ENCODE results near the gene CLEC4A.
"Not testable (repeated sequence)": the region's sequence is repeated elsewhere in the genome, so short reads cannot be mapped to it uniquely, and the experiment has no call there.

Gene CLEC4A

DNA sequence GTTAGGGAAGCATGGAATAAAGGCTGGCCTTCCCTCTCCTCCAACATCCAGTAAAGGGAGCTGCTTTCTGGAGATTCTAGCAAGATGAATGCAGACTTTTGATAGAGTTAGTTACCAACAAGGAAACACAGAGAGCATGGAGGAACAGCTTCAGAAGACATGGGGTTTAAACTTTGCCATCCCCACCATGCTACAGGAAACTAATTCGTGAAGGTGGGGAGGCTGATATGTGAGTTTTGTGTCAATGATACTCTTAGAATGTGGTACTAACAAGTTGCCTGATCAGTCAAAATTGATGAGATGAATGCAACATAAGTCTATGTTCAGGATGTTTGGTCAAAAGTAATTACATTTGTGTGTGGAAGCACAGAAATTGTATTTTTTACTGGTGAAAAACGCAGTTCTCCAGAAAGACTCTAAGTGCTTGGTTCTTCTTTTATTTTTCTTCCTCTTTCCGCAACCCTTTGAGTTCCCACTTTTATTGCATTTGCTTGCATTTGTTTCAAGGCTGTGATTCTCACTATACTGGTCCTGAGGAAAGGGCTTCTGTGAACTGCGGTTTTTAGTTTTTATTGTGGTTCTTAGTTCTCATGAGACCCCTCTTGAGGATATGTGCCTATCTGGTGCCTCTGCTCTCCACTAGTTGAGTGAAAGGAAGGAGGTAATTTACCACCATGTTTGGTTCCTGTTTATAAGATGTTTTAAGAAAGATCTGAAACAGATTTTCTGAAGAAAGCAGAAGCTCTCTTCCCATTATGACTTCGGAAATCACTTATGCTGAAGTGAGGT, at the start of gene CLEC4A:
CLEC4A (plus strand) TSS at position 494 of the 789 bp plus-strand sequence; CDS start at position 756, 262 bp downstream.
- no peak for DNase-seq

GRCh38 chr12:8075935-8076334, 47.5 kb upstream of the CLEC4A start:
- no peak for DNase-seq

GRCh38 chr12:8076366-8076765, 47.1 kb upstream of the CLEC4A start:
- DNase-seq: no peak

- DNase-seq: no peak
Measured at GRCh38 chr12:8077207-8077606, 46.2 kb upstream of the CLEC4A start.

DNA sequence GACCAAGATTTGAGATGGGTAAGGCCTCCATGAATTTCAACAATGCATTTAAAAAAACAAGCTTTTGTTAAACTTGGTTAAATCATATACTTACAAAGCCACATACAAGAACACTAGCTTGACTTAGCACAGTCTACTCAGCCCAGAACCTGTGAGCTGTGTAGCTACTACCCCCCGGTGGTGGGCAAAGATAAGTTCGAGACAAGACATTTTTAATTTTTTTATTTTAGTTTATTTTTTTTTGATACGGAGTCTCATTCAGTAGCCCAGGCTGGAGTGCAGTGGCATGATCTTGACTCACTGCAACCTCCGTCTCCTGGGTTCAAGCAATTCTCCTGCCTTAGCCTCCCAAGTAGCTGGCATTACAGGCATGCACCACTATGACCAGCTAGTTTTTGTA, 45.0 kb upstream of the CLEC4A start:
- peak; percentile 14 to 70 for DNase-seq

- DNase-seq: no peak
Measured at GRCh38 chr12:8078916-8079315, 44.5 kb upstream of the CLEC4A start.

DNA sequence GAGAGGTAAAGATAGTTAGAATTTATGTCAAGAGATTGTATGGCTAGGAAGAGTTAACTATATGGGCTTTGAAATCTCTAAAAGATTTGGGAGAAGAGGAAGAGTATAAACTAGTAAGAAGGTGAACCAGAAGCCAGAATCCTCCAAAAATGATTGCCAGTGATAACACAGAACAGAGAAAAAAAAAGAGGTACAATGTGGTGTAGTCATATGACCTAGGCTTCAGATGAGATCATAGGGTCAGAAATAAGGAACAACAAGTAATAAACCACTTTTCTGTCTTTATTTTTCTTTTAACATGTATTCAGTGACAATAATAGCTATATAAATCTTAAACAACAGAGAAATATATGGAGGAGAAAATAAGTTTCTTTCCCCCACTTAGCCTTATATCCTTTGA, 43.3 kb upstream of the CLEC4A start:
- no peak for DNase-seq

- DNase-seq: peak; percentile 8 to 36
Measured at GRCh38 chr12:8081251-8081920, 42.0 kb upstream of the CLEC4A start.

GRCh38 chr12:8082808-8083100, 40.7 kb upstream of the CLEC4A start:
- DNase-seq: no peak

- not testable (repeated sequence) for DNase-seq
Measured at GRCh38 chr12:8084351-8084750, 39.1 kb upstream of the CLEC4A start.

GRCh38 chr12:8087666-8088065, 35.8 kb upstream of the CLEC4A start:
- DNase-seq: no peak

DNA sequence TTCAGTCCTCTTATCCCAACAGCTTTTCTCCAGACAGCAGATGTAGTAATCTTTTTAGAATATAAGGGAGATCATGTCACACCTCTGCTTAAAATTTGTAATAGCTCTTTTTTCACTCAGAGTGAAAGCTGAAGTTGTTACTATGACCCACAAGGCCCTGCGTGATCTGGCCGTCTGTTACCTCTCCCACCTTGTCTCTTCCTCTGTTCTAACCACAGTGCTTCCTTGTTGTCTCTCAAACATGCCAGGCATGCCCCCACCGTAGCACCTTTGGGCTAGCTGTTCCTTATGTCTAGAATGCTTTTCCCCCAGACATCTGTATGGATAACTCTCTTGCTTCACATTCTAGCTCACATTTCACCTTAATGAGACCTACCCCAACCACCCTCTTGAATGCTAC, 34.8 kb upstream of the CLEC4A start:
- DNase-seq: no peak

DNA sequence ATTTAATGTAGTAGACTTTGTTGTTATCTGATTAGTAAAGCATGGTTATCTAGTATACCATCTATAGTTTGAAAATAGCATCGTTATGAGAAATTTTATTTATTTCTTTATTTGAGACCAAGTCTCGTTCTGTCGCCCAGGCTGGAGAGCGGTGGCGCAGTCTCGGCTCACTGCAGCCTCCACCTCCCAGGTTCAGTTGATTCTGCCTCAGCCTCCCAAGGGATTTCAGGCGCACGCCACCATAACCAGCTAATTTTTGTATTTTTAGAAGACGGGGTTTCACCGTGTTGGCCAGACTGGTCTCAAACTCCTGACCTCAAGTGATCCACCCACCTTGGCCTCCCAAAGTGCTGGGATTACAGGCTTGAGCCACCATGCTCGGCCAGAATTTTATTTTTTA, 34.1 kb upstream of the CLEC4A start:
- not testable (repeated sequence) for DNase-seq

DNA sequence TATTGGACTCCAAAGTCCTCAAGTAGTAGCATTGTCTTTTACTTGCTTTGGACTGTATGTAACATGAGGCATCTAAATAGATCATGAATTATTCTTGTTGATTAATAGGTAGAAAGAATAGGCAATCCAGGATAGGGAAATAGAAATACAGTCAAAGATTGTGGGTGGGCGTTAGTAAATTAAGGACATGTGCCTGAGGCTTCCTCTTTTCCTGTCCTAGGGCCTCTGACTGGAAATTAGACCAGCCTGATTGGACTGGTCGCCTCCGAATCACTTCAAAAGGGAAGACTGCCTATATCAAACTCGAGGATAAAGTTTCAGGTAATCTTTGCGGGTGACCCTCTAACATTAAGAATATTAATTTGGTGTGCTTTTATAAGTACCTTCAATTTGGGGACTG, 33.7 kb upstream of the CLEC4A start:
- DNase-seq: no peak

- DNase-seq: no peak
Measured at GRCh38 chr12:8093291-8093690, 30.1 kb upstream of the CLEC4A start.

DNA sequence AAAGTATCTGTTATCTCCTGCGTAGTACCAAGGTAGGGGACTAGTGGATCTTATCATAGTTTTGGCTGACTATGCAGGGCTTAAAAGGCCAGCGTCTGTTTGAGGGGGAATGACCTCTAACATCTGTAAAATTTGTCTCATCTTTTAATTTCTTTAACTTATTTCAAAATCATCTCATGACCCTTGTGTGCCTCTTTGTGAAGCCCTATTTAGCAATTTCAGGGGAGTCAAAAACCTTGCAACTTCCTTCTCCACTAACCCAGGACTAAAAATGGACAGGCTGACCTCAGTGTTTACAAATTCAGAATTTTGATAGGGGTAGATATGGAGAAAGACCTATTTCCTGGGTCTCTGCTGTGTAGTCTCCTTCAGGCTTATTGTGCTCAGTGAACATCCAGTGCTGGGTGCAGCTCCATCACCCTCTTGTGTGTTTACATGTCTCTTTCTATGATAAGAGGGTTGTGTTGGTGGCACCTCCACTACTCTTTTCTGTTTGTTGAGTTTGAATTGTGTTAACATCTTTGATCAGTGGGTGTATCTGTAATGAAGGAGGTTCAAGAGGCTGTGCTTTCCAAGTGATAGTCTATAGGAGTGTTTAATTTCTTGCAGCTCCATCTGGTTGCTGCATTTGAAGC, 27.0 kb upstream of the CLEC4A start:
- DNase-seq: no peak

GRCh38 chr12:8099235-8099634, 24.2 kb upstream of the CLEC4A start:
- no peak for DNase-seq

DNA sequence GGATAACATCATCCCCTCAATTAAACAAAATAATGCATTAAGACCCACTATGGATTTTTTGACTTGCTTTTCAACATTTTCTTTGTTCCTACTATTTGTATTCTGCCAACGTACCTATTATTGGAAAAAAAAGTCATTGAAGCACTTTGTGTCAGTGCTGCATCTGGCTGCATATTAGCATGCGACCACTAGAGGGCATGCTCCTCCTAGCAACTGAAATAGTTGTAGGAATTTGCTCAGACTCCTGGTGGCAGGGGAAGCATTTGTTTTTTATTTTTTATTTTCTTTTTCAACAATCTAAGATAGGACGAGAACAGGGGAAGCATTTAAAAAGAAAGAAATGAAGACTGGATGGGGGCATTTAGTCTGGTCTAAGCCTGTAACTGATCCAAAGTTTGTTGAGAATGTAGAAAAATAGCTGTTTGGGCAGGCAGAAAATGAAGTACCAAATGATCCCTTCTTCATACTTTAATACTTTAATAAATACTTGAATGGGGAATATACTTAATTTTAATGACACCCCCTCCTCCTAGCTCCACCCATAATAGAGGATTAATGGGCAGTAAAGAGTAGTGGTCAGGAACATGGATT, 14.5 kb upstream of the CLEC4A start:
- peak; percentile 33 to 76 for DNase-seq

DNA sequence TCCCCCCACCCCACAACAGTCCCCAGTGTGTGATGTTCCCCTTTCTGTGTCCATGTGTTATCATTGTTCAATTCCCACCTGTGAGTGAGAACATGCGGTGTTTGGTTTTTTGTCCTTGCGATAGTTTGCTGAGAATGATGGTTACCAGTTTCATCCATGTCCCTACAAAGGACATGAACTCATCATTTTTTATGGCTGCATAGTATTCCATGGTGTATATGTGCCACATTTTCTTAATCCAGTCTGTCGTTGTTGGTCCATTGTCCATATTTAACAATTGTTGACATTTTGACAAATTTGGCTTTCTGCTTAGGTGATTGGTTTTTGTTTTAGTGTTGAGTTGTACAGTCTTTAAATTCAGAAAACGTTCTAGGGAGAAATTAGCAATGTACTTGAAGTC, 10.3 kb upstream of the CLEC4A start:
- not testable (repeated sequence) for DNase-seq

DNA sequence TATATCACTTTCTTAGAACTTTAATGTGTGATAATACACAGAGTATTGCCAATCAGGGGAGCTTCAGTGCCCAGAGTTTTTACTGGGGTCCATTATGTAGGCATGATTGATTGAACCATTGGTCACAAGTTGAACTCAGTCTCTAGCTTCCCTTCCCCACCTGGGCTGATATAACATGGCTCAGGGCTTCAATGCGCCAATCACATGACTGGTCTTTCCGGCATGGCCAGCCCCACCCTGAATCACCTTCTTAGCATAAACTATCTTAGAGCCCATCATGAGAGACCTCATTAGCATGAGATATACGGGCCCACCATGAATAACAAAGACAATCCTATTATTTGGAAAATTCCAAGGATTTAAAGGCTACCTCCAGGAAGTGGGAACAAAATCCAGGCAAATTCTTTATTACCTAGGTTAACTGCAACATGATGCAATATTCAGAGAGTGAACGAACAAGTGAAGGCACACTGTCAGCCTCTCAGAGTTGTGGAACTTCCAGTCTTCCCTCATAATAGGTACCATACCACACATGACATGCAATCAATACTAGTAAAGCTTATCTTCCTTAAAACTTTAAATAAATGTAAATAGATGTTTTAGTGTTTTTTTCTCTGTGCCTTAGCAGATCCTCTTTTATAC, 3.2 kb upstream of the CLEC4A start:
- DNase-seq: no peak

GRCh38 chr12:8127138-8127537, 3.7 kb downstream of the CLEC4A start:
- DNase-seq: no peak

DNA sequence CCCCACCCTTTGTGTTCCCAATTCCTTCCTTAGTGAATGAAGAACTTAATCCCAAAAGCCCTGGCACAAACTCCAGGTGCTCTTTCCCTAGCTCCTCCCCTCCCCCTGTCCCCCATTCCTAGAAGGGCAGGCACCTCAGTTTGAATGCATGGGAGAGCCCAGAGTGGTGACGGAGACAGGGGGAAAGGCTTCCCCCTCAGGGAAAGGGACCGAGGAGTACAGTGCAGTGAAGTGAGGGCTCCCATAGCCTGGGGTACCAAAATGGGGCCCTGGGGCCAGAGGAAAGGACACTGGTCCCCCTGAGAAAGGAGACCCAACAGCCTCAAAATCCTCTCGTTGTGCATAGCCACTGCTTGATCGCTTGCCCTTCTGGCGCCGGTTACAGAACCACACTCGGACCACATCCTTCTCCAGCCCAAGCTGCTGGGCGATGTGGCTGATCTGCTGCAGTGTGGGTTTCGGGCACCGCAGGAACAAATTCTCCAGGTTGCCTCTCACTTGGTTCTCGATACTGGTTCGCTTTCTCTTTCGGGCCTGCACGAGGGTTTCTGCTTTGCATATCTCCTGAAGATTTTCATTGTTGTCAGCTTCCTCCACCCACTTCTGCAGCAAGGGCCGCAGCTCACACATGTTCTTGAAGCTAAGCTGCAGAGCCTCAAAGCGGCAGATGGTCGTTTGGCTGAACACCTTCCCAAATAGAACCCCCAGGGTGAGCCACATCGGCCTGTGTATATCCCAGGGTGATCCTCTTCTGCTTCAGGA, 10.4 kb downstream of the CLEC4A start:
- peak; percentile 44 to 66 for DNase-seq

Measured in NCI-H526 (cell line).